ENCODE data around the gene MACC1. TPM values are rescaled to one million over a fixed set of nuclear protein-coding genes. Genes with fewer than 3 reads are reported as not detected.
"Not testable (repeated sequence)": the region's sequence is repeated elsewhere in the genome, so short reads cannot be mapped to it uniquely, and the experiment has no call there.

Gene MACC1
- total RNA-seq, 1 donor from 2014 or later: not detected

DNA sequence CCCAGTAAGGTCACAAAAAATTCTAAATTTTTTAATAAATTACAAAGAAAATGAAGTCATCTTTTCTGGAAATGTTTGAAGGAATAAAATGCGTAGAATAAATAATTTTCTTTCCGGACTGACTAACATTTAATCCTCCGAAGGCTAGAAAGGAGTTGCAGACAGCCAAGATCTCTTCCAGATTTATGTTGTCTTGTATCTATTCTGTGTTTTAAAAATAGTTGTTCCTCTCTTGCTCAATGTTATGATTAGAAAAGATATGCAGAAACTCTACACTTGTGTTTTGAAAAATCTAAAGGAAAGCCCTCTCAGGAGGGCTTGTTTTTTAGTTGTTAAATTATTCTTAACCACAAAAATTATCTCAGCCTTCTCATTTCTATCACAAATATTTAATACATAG lies 70.7 kb downstream of the MACC1 start:
- no peak overlapping the region for H3K27ac Mint-ChIP-seq
- DNase-seq (ENCODE audit: low spot score): no peak
- no peaks in the 10 kb centered on the region for H3K27me3 Mint-ChIP-seq (ENCODE audit: low read depth)
- intact Hi-C loops (cut with micrococcal nuclease): no loop called here
- H3K4me3 Mint-ChIP-seq (ENCODE audit: low read depth): no peak overlapping the region
- no peaks in the 10 kb centered on the region for H3K4me1 Mint-ChIP-seq (ENCODE audit: low read depth)
- no peaks in the 10 kb centered on the region for H3K36me3 Mint-ChIP-seq (ENCODE audit: low read depth)
- no peaks in the 10 kb centered on the region for H3K9me3 Mint-ChIP-seq

DNA sequence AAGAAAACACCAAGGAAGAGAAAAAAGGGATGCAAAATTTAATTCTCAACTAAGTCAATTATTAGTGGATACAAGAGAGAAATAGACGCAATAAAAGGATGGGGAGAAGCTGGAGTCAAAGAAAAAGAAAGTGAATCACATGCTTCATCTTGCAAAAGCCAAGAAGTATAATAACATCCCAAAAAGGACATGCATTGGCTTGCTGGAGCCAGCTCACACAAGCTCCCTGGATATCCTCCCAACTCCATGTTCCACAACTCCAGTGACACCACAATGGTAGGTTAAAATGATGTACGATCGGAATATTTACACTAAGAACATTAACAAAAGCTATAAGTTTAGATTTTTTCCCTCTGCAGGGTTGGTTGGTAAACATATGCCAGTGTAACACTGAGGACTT lies 72.4 kb downstream of the MACC1 start:
- Mint-ChIP-seq H3K27me3 (ENCODE audit: low read depth) (no peaks in the 10 kb centered on the region), H3K27ac (no peak overlapping the region), H3K4me3 (ENCODE audit: low read depth) (no peak overlapping the region), H3K36me3 (ENCODE audit: low read depth) (no peaks in the 10 kb centered on the region), H3K9me3 (no peaks in the 10 kb centered on the region), H3K4me1 (ENCODE audit: low read depth) (no peaks in the 10 kb centered on the region)
- intact Hi-C loops (cut with micrococcal nuclease): no loop called here
- DNase-seq (ENCODE audit: low spot score): no peak

GRCh38 chr7:20141666-20142065 lies 75.5 kb downstream of the MACC1 start:
- Mint-ChIP-seq H3K27me3 (ENCODE audit: low read depth) (no peaks in the 10 kb centered on the region), H3K9me3 (no peaks in the 10 kb centered on the region), H3K27ac (no peak overlapping the region), H3K36me3 (ENCODE audit: low read depth) (no peaks in the 10 kb centered on the region), H3K4me1 (ENCODE audit: low read depth) (no peaks in the 10 kb centered on the region), H3K4me3 (ENCODE audit: low read depth) (no peak overlapping the region)
- intact Hi-C loops (cut with micrococcal nuclease): no loop called here
- no peak for DNase-seq (ENCODE audit: low spot score)

DNA sequence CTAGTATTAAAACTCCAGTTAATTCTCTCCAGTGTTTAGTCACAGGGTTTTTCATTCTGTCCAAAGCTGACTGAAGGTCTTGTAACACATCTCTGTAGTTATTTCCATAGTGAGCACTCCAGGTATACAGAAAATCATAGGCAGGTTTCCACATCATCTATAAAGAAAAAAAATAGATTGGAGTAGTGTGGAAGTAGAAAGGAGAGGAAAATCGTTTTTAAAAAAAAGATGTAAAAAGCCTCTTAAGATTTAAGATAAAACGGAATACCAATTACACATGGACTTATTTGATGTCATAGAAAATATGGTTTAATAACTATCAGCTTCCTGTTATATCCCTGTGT lies 76.2 kb downstream of the MACC1 start:
- Mint-ChIP-seq H3K4me1 (ENCODE audit: low read depth) (no peaks in the 10 kb centered on the region), H3K9me3 (no peaks in the 10 kb centered on the region), H3K36me3 (ENCODE audit: low read depth) (no peaks in the 10 kb centered on the region), H3K4me3 (ENCODE audit: low read depth) (no peak overlapping the region), H3K27ac (no peak overlapping the region), H3K27me3 (ENCODE audit: low read depth) (no peaks in the 10 kb centered on the region)
- no peak for DNase-seq (ENCODE audit: low spot score)
- intact Hi-C loops (cut with micrococcal nuclease): no loop called here

DNA sequence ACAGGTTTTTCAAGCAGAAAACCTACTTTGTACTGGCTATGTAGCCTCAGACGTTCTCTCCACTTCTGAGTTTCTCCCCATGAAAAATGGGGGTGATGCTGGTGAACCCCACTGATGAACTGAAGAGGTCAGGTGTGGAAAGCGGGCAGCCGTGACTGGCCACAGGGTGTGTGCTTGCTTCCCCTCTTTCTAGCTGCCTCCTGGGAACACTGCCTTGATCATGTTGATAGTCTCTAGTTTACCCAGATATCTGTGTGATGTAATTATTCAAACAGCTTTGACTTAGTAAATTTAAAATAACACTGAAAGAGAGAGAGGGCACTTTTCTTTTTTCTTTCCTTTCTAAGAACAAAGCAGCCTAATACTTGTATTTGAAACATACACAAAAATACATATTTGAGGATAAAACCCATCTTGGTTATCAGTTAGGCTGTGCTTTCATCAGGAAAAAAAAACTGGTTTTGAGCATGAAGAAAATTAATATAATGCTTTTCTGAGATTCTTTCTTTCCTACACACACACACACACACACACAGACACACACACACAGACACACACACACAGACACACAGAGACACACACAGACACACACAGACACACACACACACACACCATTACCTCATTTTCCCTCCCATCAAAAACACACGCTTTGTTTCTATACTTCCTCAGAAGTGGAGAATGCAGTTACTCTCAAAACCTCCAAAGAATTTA lies 76.7 kb downstream of the MACC1 start:
- no peak for DNase-seq (ENCODE audit: low spot score)
- no peaks in the 10 kb centered on the region for H3K36me3 Mint-ChIP-seq (ENCODE audit: low read depth)
- no peak overlapping the region for H3K27ac Mint-ChIP-seq
- intact Hi-C loops (cut with micrococcal nuclease): no loop called here
- no peaks in the 10 kb centered on the region for H3K27me3 Mint-ChIP-seq (ENCODE audit: low read depth)
- H3K9me3 Mint-ChIP-seq: no peaks in the 10 kb centered on the region
- no peaks in the 10 kb centered on the region for H3K4me1 Mint-ChIP-seq (ENCODE audit: low read depth)
- no peak overlapping the region for H3K4me3 Mint-ChIP-seq (ENCODE audit: low read depth)

- Mint-ChIP-seq H3K4me3 (ENCODE audit: low read depth) (no peak overlapping the region), H3K36me3 (ENCODE audit: low read depth) (no peaks in the 10 kb centered on the region), H3K9me3 (no peaks in the 10 kb centered on the region), H3K27ac (no peak overlapping the region), H3K27me3 (ENCODE audit: low read depth) (no peaks in the 10 kb centered on the region), H3K4me1 (ENCODE audit: low read depth) (peaks cover 3% of the 10 kb centered on the region)
- intact Hi-C loops (cut with micrococcal nuclease): no loop called here
- no peak for DNase-seq (ENCODE audit: low spot score)
Observed at GRCh38 chr7:20136647-20137046, 80.5 kb downstream of the MACC1 start.

GRCh38 chr7:20133803-20134202 lies 83.4 kb downstream of the MACC1 start:
- no peak overlapping the region for H3K27ac Mint-ChIP-seq
- H3K4me3 Mint-ChIP-seq (ENCODE audit: low read depth): no peak overlapping the region
- H3K9me3 Mint-ChIP-seq: no peaks in the 10 kb centered on the region
- no peaks in the 10 kb centered on the region for H3K27me3 Mint-ChIP-seq (ENCODE audit: low read depth)
- peaks cover 3% of the 10 kb centered on the region for H3K4me1 Mint-ChIP-seq (ENCODE audit: low read depth)
- intact Hi-C loops (cut with micrococcal nuclease): no loop called here
- no peak for DNase-seq (ENCODE audit: low spot score)
- no peaks in the 10 kb centered on the region for H3K36me3 Mint-ChIP-seq (ENCODE audit: low read depth)

- Mint-ChIP-seq H3K9me3 (no peaks in the 10 kb centered on the region), H3K27me3 (ENCODE audit: low read depth) (no peaks in the 10 kb centered on the region), H3K4me1 (ENCODE audit: low read depth) (peaks cover 3% of the 10 kb centered on the region), H3K4me3 (ENCODE audit: low read depth) (no peak overlapping the region), H3K36me3 (ENCODE audit: low read depth) (no peaks in the 10 kb centered on the region), H3K27ac (no peak overlapping the region)
- no peak for DNase-seq (ENCODE audit: low spot score)
- intact Hi-C loops (cut with micrococcal nuclease): no loop called here
Observed at GRCh38 chr7:20132585-20132984, 84.6 kb downstream of the MACC1 start.

- Mint-ChIP-seq H3K36me3 (ENCODE audit: low read depth) (no peaks in the 10 kb centered on the region), H3K4me3 (ENCODE audit: low read depth) (no peak overlapping the region), H3K27ac (no peak overlapping the region), H3K9me3 (no peaks in the 10 kb centered on the region), H3K4me1 (ENCODE audit: low read depth) (peaks cover 3% of the 10 kb centered on the region), H3K27me3 (ENCODE audit: low read depth) (no peaks in the 10 kb centered on the region)
- intact Hi-C loops (cut with micrococcal nuclease): no loop called here
- DNase-seq (ENCODE audit: low spot score): no peak
Observed at GRCh38 chr7:20131776-20132175, 85.4 kb downstream of the MACC1 start.

DNA sequence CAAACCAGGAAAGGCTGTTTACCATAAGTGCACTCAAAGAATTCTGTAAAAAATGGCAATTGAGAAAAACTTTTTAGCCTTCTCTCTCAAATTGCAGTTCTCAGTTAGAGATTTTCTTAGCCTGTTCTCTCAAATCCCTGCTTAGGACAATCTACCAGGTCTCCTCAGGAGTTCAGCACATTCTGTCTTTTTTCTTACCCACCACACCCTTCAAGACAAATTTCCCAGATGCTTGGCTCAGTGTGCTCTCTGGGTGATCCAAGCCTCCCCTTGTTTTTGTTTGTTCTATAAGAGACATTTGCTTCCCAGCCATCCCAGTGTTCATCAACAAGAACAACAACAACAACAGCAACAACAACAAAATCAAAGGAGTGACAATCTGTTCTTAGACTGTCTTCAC lies 87.3 kb downstream of the MACC1 start:
- peaks cover 3% of the 10 kb centered on the region for H3K4me1 Mint-ChIP-seq (ENCODE audit: low read depth)
- no peak overlapping the region for H3K4me3 Mint-ChIP-seq (ENCODE audit: low read depth)
- no peaks in the 10 kb centered on the region for H3K27me3 Mint-ChIP-seq (ENCODE audit: low read depth)
- no peak for DNase-seq (ENCODE audit: low spot score)
- no peak overlapping the region for H3K27ac Mint-ChIP-seq
- no peaks in the 10 kb centered on the region for H3K9me3 Mint-ChIP-seq
- intact Hi-C loops (cut with micrococcal nuclease): no loop called here
- no peaks in the 10 kb centered on the region for H3K36me3 Mint-ChIP-seq (ENCODE audit: low read depth)

DNA sequence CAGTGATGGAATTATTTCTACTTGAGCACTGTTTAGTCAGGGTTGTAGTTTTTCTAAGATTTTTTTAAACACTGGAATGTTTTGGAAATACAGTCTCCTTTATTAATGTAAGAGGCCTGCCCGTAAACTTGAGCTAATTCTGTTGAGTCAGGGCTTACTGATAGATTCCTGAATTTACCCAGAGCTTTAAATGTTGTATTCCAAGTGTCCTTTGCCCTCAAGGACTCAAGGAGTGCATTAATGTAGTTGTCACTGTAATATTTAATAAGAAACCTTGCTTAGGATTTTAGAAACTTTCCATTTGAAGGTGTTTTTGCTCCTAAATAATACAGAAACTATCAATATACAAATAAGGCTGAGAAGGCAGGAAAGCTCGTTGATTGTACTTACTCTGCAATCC lies 89.2 kb downstream of the MACC1 start:
- no peak for DNase-seq (ENCODE audit: low spot score)
- intact Hi-C loops (cut with micrococcal nuclease): no loop called here
- H3K4me3 Mint-ChIP-seq (ENCODE audit: low read depth): no peak overlapping the region
- H3K9me3 Mint-ChIP-seq: no peaks in the 10 kb centered on the region
- no peaks in the 10 kb centered on the region for H3K27me3 Mint-ChIP-seq (ENCODE audit: low read depth)
- no peaks in the 10 kb centered on the region for H3K36me3 Mint-ChIP-seq (ENCODE audit: low read depth)
- H3K27ac Mint-ChIP-seq: no peak overlapping the region
- peaks cover 3% of the 10 kb centered on the region for H3K4me1 Mint-ChIP-seq (ENCODE audit: low read depth)

GRCh38 chr7:20126060-20126459 lies 91.1 kb downstream of the MACC1 start:
- H3K27me3 Mint-ChIP-seq (ENCODE audit: low read depth); H3K9me3 Mint-ChIP-seq: not testable (repeated sequence)

GRCh38 chr7:20124087-20124486 lies 93.1 kb downstream of the MACC1 start:
- H3K27ac Mint-ChIP-seq; H3K27me3 Mint-ChIP-seq (ENCODE audit: low read depth); H3K9me3 Mint-ChIP-seq; H3K4me3 Mint-ChIP-seq (ENCODE audit: low read depth); H3K36me3 Mint-ChIP-seq (ENCODE audit: low read depth); intact Hi-C loops (cut with micrococcal nuclease); DNase-seq (ENCODE audit: low spot score); H3K4me1 Mint-ChIP-seq (ENCODE audit: low read depth): not testable (repeated sequence)

More at GRCh38 chr7:20126060-20126459, 91.1 kb downstream of the MACC1 start:
- DNase-seq (ENCODE audit: low spot score); H3K4me1 Mint-ChIP-seq (ENCODE audit: low read depth); H3K27ac Mint-ChIP-seq; H3K36me3 Mint-ChIP-seq (ENCODE audit: low read depth); intact Hi-C loops (cut with micrococcal nuclease); H3K4me3 Mint-ChIP-seq (ENCODE audit: low read depth): not testable (repeated sequence)

Data from activated T-helper 2 cell treated with anti-CD3 and anti-CD28 coated beads, Interferon-gamma antibody, Interleukin-2, Interleukin-4, amounts not matched to agents 10 μg/mL and 5 μg/mL and 100 μg/mL, durations not matched to agents 14 hours and 24 hours and 36 hours (primary cell).